GM06990 (cell line): ENCODE results near the gene GPR161.

ENCODE experiments used
- DNase-seq: peaks from one replicate; pipeline ENCODE4 v3.0.0-alpha.2; 2011; ENCODE audit not compliant: insufficient read length; ENCODE audit errors: extremely low read depth
- H3K27me3 ChIP-seq: replicated peaks from 2 replicates; pipeline ENCODE4 v1.6.0; 2011; ENCODE audit warnings: low read length; ENCODE audit not compliant: control insufficient read depth, insufficient read depth
- H3K36me3 ChIP-seq: 2 replicates; pipeline ENCODE4 v1.5.1; 2011; ENCODE audit warnings: low read length; ENCODE audit not compliant: control insufficient read depth, insufficient read depth
- H3K4me3 ChIP-seq: replicated peaks from 2 replicates; pipeline ENCODE4 v1.5.1; 2011; ENCODE audit warnings: low read depth, mild to moderate bottlenecking, control low read depth, low read length
- TF ChIP-seq, protein P1 (sequence below): IDR thresholded peaks from 2 replicates; pipeline ENCODE4 v1.5.1; 2011; ENCODE audit warnings: low read length, control low read depth, mild to moderate bottlenecking, inconsistent platforms; ENCODE audit not compliant: insufficient read depth, poor library complexity, severe bottlenecking

The GPR161 gene

DNA sequence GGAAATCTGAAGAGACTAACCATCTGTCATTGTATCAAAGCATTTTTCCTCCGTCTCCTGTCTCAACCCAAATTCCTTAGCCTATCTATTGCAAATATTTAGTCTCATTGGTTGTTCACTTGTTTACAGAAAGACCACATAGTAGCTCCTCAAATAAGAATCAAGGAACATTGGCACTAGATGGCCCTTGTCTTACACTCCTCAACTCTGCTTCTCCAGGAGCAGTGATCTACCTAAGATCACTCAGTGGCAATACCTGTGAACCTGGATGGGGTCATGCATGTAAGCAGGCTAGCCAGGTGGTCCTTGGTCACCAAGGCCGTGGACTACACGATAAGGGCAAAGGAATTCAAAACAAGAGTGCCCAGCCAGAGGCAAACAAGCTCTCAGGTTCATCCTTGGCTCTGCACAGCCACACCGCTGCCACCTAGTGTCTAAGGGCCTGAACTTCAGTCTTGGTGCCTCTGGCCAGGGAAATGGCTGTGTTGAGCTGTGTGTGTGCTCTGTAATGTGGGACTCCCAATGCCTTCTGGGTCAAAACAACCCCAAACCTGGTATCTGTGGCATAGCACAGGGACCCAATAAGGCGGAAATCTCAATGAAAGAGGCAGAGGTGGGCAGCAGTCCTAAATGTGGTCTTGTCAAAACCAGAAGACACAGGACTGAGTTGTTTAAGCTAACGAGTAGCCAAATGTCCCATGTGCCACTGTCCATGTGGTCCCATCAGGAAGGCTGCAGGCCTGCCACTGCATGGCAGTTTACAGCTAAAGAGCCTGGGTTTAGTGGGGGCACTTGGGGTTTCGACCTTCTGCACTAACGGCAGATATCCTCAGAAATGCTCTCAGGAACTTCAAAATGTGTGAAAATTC lies 54.5 kb downstream of the GPR161 start:
- no peak overlapping the region for H3K4me3 ChIP-seq
- peak; percentile 41 for DNase-seq
- no peaks in the 10 kb centered on the region for H3K27me3 ChIP-seq
- TF ChIP-seq, protein P1, sequence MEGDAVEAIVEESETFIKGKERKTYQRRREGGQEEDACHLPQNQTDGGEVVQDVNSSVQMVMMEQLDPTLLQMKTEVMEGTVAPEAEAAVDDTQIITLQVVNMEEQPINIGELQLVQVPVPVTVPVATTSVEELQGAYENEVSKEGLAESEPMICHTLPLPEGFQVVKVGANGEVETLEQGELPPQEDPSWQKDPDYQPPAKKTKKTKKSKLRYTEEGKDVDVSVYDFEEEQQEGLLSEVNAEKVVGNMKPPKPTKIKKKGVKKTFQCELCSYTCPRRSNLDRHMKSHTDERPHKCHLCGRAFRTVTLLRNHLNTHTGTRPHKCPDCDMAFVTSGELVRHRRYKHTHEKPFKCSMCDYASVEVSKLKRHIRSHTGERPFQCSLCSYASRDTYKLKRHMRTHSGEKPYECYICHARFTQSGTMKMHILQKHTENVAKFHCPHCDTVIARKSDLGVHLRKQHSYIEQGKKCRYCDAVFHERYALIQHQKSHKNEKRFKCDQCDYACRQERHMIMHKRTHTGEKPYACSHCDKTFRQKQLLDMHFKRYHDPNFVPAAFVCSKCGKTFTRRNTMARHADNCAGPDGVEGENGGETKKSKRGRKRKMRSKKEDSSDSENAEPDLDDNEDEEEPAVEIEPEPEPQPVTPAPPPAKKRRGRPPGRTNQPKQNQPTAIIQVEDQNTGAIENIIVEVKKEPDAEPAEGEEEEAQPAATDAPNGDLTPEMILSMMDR, result peak; percentile 96
- peaks cover 1% of the 10 kb centered on the region; the same call in 1 of the 2 replicates for H3K36me3 ChIP-seq

DNA sequence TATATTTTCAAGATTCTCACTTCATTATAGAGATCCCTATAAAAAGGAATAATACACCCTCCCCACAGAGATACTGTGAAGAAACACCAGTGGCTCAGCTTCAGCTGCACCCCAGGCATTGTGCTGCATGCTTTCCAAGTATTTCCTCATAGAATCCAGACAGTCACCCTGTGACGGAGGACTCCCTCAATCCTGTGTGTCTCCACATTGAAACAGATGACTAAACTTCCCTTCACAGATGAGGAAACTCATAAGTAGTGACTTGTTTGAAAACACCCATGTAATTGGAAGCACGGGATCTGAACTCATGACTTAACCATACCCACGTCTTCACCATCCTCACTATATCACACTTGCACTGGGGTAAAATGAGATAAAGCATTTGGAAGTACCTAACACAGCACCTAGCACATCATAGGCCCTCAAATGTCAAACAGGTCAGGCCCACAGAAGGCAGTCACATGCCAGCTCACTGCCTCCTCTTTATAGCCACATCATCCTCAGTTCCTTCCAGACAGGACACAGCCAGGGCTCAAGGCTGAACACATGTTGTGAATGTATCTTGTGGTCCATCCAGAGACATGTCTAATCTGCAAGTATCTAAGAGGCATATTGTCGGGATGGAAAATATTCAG lies 55.2 kb downstream of the GPR161 start:
- peaks cover 1% of the 10 kb centered on the region for H3K36me3 ChIP-seq
- TF ChIP-seq, protein P1, result no peak
- no peak overlapping the region for H3K4me3 ChIP-seq
- H3K27me3 ChIP-seq, result no peaks in the 10 kb centered on the region
- no peak for DNase-seq

DNA sequence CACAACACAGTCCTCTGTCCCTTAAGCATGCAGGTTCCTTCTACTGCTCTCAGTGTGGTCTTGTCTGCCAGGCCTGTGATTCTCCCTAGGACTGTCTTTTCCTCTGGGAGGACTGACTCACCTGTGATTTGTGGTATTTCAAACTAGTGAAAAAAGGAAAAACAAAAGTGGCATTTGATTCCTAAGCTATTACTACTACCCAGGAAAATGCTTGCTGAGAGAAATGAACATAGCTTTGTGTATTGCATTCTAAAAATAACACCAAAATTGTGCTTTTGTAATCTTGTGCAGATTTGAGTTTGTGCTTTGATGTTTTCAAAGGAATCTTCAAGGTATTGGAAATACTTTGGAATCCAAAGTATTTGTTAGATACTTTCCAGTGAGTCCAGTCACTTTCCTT lies 57.0 kb downstream of the GPR161 start:
- no peak for DNase-seq
- TF ChIP-seq, protein P1, result no peak
- peaks cover 1% of the 10 kb centered on the region for H3K36me3 ChIP-seq
- H3K27me3 ChIP-seq, result no peaks in the 10 kb centered on the region
- no peak overlapping the region for H3K4me3 ChIP-seq

DNA sequence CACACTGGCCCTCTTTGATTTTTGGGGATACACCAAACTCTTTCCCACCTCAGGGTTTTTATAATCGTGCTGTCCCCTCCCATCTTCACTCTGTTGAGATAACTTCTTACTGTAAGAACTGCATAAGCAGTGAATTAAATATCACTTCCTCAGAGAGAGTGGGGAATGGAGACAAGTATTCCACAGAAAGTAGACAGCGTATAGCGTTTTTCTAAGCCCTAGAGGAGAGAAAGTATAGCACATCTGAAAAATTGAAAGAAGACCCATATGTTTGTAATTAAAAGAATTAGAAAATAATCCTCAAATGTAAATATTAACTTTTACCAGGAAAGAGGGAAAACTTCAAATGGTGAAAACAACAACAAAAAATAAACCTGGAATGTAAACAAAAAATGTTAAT lies 67.3 kb downstream of the GPR161 start:
- TF ChIP-seq, protein P1, result no peak
- Histone ChIP-seq H3K27me3 (no peaks in the 10 kb centered on the region), H3K36me3 (peaks cover 3% of the 10 kb centered on the region; the same call in 1 of the 2 replicates), H3K4me3 (no peak overlapping the region)
- no peak for DNase-seq

DNA sequence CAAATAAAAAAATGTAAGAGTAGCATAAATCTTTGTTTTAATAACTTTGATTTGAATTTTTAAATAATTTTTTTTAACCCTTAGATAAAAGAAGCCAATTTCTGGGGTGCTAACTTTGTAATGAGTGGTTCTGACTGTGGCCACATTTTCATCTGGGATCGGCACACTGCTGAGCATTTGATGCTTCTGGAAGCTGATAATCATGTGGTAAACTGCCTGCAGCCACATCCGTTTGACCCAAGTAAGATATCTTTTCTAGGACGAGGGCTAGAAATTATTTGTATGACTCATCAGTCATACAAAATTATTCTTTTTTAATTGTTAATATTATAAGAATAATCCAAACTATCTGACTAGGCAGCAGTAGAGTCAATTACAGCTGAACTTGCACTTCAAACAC lies 71.2 kb downstream of the GPR161 start:
- no peak overlapping the region for H3K4me3 ChIP-seq
- no peaks in the 10 kb centered on the region for H3K27me3 ChIP-seq
- TF ChIP-seq, protein P1, result no peak
- DNase-seq, result no peak
- peaks cover 2% of the 10 kb centered on the region; the same call in 1 of the 2 replicates for H3K36me3 ChIP-seq
